Astrocyte (in vitro differentiated cells and primary cell): ENCODE results near the gene CAPZB. TPM values are rescaled to one million over a fixed set of nuclear protein-coding genes. Genes with fewer than 3 reads are reported as not detected.
A peak's percentile ranks its signal among the peaks of the same experiment; 100 is the strongest.

Experiments
- DNase-seq: peaks from one replicate; pipeline ENCODE4 v3.0.0-alpha.2; 2010; ENCODE audit warnings: low read depth
- FAIRE-seq: peaks from 2 replicates; lab custom pipeline; 2011; peaks lifted over from hg19 to GRCh38; lab: Jason Lieb, UNC
- H2AFZ ChIP-seq: 2 replicates; pipeline ENCODE4 v1.6.0; 2012; ENCODE audit warnings: low read depth, low read length, inconsistent platforms
- H3K27ac ChIP-seq: 2 replicates; pipeline ENCODE4 v1.5.1; 2011; ENCODE audit warnings: low read depth, low read length, inconsistent platforms
- H3K27me3 ChIP-seq: 2 replicates; pipeline ENCODE4 v1.6.0; 2011; ENCODE audit warnings: low read length, inconsistent platforms; ENCODE audit not compliant: insufficient read depth
- H3K36me3 ChIP-seq: 2 replicates; pipeline ENCODE4 v1.5.1; 2011; ENCODE audit warnings: low read length, inconsistent platforms; ENCODE audit not compliant: insufficient read depth
- H3K4me1 ChIP-seq: 2 replicates; pipeline ENCODE4 v1.5.1; 2011; ENCODE audit warnings: low read length, inconsistent platforms; ENCODE audit not compliant: insufficient read depth
- H3K4me2 ChIP-seq: 2 replicates; pipeline ENCODE4 v1.6.0; 2012; ENCODE audit warnings: low read length, inconsistent platforms
- H3K4me3 ChIP-seq: 2 replicates; pipeline ENCODE4 v1.5.1; 2011; ENCODE audit warnings: low read depth, mild to moderate bottlenecking, low read length, inconsistent platforms; ENCODE audit not compliant: insufficient read depth
- H3K79me2 ChIP-seq: 2 replicates; pipeline ENCODE4 v1.6.0; 2012; ENCODE audit warnings: mild to moderate bottlenecking, low read length, inconsistent platforms; ENCODE audit not compliant: insufficient read depth
- H3K9ac ChIP-seq: 2 replicates; pipeline ENCODE4 v1.6.0; 2012; ENCODE audit warnings: mild to moderate bottlenecking, low read length, inconsistent platforms
- H3K9me3 ChIP-seq: 2 replicates; pipeline ENCODE4 v1.5.1; 2012; ENCODE audit warnings: low read depth, mild to moderate bottlenecking, low read length, inconsistent platforms; ENCODE audit not compliant: insufficient read depth
- H4K20me1 ChIP-seq: 2 replicates; pipeline ENCODE4 v1.6.0; 2012; ENCODE audit warnings: low read length, inconsistent platforms; ENCODE audit not compliant: insufficient read depth
- H3K27ac Mint-ChIP-seq: one replicate; pipeline ENCODE4 v1.8.0; 2021; ENCODE audit warnings: mild to moderate bottlenecking, mixed read lengths; ENCODE audit not compliant: unreplicated experiment
- H3K27me3 Mint-ChIP-seq: one replicate; pipeline ENCODE4 v1.8.0; 2021; ENCODE audit warnings: low read depth, mixed read lengths; ENCODE audit not compliant: unreplicated experiment
- H3K36me3 Mint-ChIP-seq: one replicate; pipeline ENCODE4 v1.8.0; 2021; ENCODE audit warnings: low read depth, mixed read lengths; ENCODE audit not compliant: unreplicated experiment
- H3K4me1 Mint-ChIP-seq: one replicate; pipeline ENCODE4 v1.8.0; 2021; ENCODE audit warnings: low read depth, mixed read lengths; ENCODE audit not compliant: unreplicated experiment
- H3K4me3 Mint-ChIP-seq: one replicate; pipeline ENCODE4 v1.8.0; 2021; ENCODE audit warnings: mild to moderate bottlenecking, moderate library complexity, mixed read lengths; ENCODE audit not compliant: unreplicated experiment
- H3K9me3 Mint-ChIP-seq: one replicate; pipeline ENCODE4 v1.8.0; 2021; ENCODE audit warnings: mild to moderate bottlenecking, mixed read lengths; ENCODE audit not compliant: unreplicated experiment
- EZH2 ChIP-seq: IDR thresholded peaks from 2 replicates; pipeline ENCODE4 v1.6.1; 2012; ENCODE audit warnings: mild to moderate bottlenecking, low read length, inconsistent platforms; ENCODE audit not compliant: insufficient read depth
- total RNA-seq: library from RNA; stranded (reverse); gene quantifications from 2 replicates; pipeline ENCODE4 v1.2.1, GENCODE V29; 2021
- TF ChIP-seq, protein P1 (sequence below): IDR thresholded peaks from 2 replicates; pipeline ENCODE4 v1.5.1; 2011; ENCODE audit warnings: low read depth, mild to moderate bottlenecking, inconsistent platforms, low read length, moderate library complexity; ENCODE audit not compliant: insufficient read depth

The CAPZB gene
- total RNA-seq, 1 donor from 2014 or later: 458 TPM

DNA sequence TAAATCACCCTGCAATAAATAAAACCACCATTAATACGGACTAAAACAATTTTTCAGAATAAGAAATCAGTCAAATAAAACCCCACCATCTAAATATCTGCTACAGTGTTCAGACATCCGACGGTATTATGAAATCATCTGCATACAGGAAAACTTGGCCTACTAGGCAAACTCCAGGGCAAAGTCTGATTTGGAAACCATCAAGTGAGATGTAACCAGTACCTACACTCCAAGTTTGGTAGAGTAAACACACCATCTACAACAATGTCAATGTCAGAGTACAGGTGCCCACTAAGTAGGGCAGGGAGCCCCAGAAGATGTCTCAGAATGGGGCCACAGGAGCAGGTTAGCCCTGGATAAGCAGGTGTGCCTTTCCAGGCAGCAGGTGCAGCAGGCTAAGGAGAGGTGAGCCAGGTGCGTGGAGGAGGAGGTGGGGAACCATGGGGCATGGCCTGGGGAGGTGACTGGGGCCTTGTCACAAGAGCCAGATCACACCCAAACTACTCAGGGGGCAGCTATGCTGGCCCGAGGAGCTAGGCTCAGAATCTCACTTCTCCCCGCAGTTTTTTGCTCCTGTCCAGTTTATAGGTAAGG, 59.6 kb downstream of the CAPZB start:
- H4K20me1 ChIP-seq: peaks cover 100% of the 10 kb centered on the region
- peaks cover 61% of the 10 kb centered on the region for H3K4me1 Mint-ChIP-seq

GRCh38 chr1:19424651-19425570, 60.4 kb downstream of the CAPZB start:
- Histone ChIP-seq H4K20me1 (peaks cover 100% of the 10 kb centered on the region), H3K4me2 (no peak overlapping the region), H2AFZ (no peak overlapping the region), H3K4me3 (no peak overlapping the region), H3K79me2 (peaks cover 100% of the 10 kb centered on the region), H3K27ac (no peak overlapping the region), H3K9ac (no peak overlapping the region), H3K36me3 (peaks cover 2% of the 10 kb centered on the region), H3K27me3 (no peaks in the 10 kb centered on the region), H3K9me3 (no peaks in the 10 kb centered on the region), H3K4me1 (peaks cover 26% of the 10 kb centered on the region)
- TF ChIP-seq, protein P1, sequence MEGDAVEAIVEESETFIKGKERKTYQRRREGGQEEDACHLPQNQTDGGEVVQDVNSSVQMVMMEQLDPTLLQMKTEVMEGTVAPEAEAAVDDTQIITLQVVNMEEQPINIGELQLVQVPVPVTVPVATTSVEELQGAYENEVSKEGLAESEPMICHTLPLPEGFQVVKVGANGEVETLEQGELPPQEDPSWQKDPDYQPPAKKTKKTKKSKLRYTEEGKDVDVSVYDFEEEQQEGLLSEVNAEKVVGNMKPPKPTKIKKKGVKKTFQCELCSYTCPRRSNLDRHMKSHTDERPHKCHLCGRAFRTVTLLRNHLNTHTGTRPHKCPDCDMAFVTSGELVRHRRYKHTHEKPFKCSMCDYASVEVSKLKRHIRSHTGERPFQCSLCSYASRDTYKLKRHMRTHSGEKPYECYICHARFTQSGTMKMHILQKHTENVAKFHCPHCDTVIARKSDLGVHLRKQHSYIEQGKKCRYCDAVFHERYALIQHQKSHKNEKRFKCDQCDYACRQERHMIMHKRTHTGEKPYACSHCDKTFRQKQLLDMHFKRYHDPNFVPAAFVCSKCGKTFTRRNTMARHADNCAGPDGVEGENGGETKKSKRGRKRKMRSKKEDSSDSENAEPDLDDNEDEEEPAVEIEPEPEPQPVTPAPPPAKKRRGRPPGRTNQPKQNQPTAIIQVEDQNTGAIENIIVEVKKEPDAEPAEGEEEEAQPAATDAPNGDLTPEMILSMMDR: no peak
- no peak for TF ChIP-seq EZH2
- no peaks in the 10 kb centered on the region for H3K9me3 Mint-ChIP-seq
- H3K27me3 Mint-ChIP-seq: no peaks in the 10 kb centered on the region
- peaks cover 3% of the 10 kb centered on the region for H3K36me3 Mint-ChIP-seq
- no peak overlapping the region for H3K27ac Mint-ChIP-seq
- H3K4me1 Mint-ChIP-seq: peaks cover 53% of the 10 kb centered on the region
- DNase-seq: no peak
- no peak overlapping the region for H3K4me3 Mint-ChIP-seq
- peak; percentile 5 for FAIRE-seq

More for the DNA sequence above, 59.6 kb downstream of the CAPZB start:
- TF ChIP-seq, protein P1: no peak
- TF ChIP-seq EZH2: no peak
- H3K4me1 ChIP-seq: peaks cover 35% of the 10 kb centered on the region
- no peak overlapping the region for H3K27ac ChIP-seq
- H3K4me3 Mint-ChIP-seq: no peak overlapping the region
- DNase-seq (no peak), FAIRE-seq (no peak)
- no peaks in the 10 kb centered on the region for H3K9me3 ChIP-seq
- no peak overlapping the region for H2AFZ ChIP-seq
- peaks cover 2% of the 10 kb centered on the region for H3K36me3 ChIP-seq
- H3K36me3 Mint-ChIP-seq: peaks cover 3% of the 10 kb centered on the region
- no peaks in the 10 kb centered on the region for H3K9me3 Mint-ChIP-seq
- H3K4me3 ChIP-seq: no peak overlapping the region
- H3K4me2 ChIP-seq: no peak overlapping the region
- H3K27me3 ChIP-seq: no peaks in the 10 kb centered on the region
- no peak overlapping the region for H3K9ac ChIP-seq
- H3K79me2 ChIP-seq: peaks cover 100% of the 10 kb centered on the region
- H3K27me3 Mint-ChIP-seq: no peaks in the 10 kb centered on the region
- no peak overlapping the region for H3K27ac Mint-ChIP-seq
